GM12878 (cell line): ENCODE data around the gene RIPK3. TPM values are rescaled to one million over a fixed set of nuclear protein-coding genes. Genes with fewer than 3 reads are reported as not detected.
A peak's percentile ranks its signal among the peaks of the same experiment; 100 is the strongest.

Experiments used
- ATAC-seq: fragments of 200-7000 bp; cut with Tn5 transposase; 3 replicates; pipeline ENCODE4 v1.9.1; 2020; ENCODE audit warnings: mild to moderate bottlenecking, moderate library complexity
- BruUV-seq: library from RNA; stranded (reverse); fragments of 400-500 nt; replicated peaks from 2 replicates; lab custom pipeline; 2021; lab: Mats Ljungman, UMichigan
- CTCF ChIA-PET: fragments of 300-600 bp; sonication (Branson Sonifier 250); formaldehyde crosslinking; extraction: SDS; loops from one replicate; lab custom pipeline; 2021; ENCODE audit warnings: inconsistent platforms; lab: Yijun Ruan, JAX
- POLR2A ChIA-PET: fragments of 350-600 bp; formaldehyde crosslinking; extraction: SDS; loops from one replicate; lab custom pipeline; 2021; ENCODE audit warnings: inconsistent platforms; lab: Charles Lee
- RAD21 ChIA-PET: fragments of 300-600 bp; sonication (Branson Sonifier 250); formaldehyde crosslinking; loops from one replicate; lab custom pipeline; 2023; ENCODE audit warnings: antibody characterized with exemption; ENCODE audit not compliant: unreplicated experiment; lab: Charles Lee
- SMC1A ChIA-PET: fragments of 300-600 bp; sonication (Branson Sonifier 250); formaldehyde crosslinking; loops from one replicate; lab custom pipeline; 2023; ENCODE audit not compliant: unreplicated experiment, uncharacterized antibody; lab: Charles Lee
- DNase-seq: peaks from one replicate; pipeline ENCODE4 v3.0.0-alpha.2; 2011; ENCODE audit warnings: low read depth, low spot score
- FAIRE-seq: peaks from 3 replicates; lab custom pipeline; 2011; peaks lifted over from hg19 to GRCh38; lab: Jason Lieb, UNC
- H2AFZ ChIP-seq: 2 replicates; pipeline ENCODE4 v1.6.0; 2011; ENCODE audit warnings: low read depth, low read length, control low read depth; ENCODE audit not compliant: control insufficient read depth
- H3K27ac ChIP-seq: 2 replicates; pipeline ENCODE4 v1.5.1; 2011; ENCODE audit warnings: control low read depth; ENCODE audit not compliant: control insufficient read depth, insufficient read depth
- H3K27me3 ChIP-seq, 2 experiments: replicated peaks in 1 of 2; 2 replicates each; pipeline versions ENCODE4 v1.6.0 to v1.6.1; 2011; ENCODE audit warnings: low read length in 1 of 2; ENCODE audit not compliant: control insufficient read depth in 2 of 2, insufficient read depth in 2 of 2
- H3K36me3 ChIP-seq, 2 experiments: 2 replicates each; pipeline ENCODE4 v1.5.1; 2011; ENCODE audit warnings: low read length in 1 of 2; ENCODE audit not compliant: control insufficient read depth in 2 of 2, insufficient read depth in 2 of 2
- H3K4me1 ChIP-seq: 2 replicates; pipeline ENCODE4 v1.6.1; 2011; ENCODE audit warnings: mild to moderate bottlenecking, low read length, moderate library complexity, mixed read lengths; ENCODE audit not compliant: control insufficient read depth, insufficient read depth
- H3K4me2 ChIP-seq: 2 replicates; pipeline ENCODE4 v1.6.0; 2011; ENCODE audit warnings: control low read depth; ENCODE audit not compliant: control insufficient read depth, insufficient read depth
- H3K4me3 ChIP-seq: fragments of 200-600 bp; sonication (generic); 2 replicates; pipeline ENCODE4 v1.5.1; 2016
- H3K79me2 ChIP-seq: 2 replicates; pipeline ENCODE4 v1.6.0; 2011; ENCODE audit warnings: low read length; ENCODE audit not compliant: control insufficient read depth, insufficient read depth
- H3K9ac ChIP-seq: 2 replicates; pipeline ENCODE4 v1.8.0; 2011; ENCODE audit warnings: low read length, control low read depth, mixed read lengths; ENCODE audit not compliant: control insufficient read depth, insufficient read depth
- H3K9me3 ChIP-seq: replicated peaks from 3 replicates; pipeline ENCODE4 v1.5.1; 2011; ENCODE audit warnings: mild to moderate bottlenecking, low read length; ENCODE audit not compliant: control insufficient read depth, insufficient read depth
- H4K20me1 ChIP-seq: 2 replicates; pipeline ENCODE4 v1.6.0; 2011; ENCODE audit not compliant: control insufficient read depth, insufficient read depth
- CBX5 ChIP-seq: sonication (generic); IDR thresholded peaks from 2 replicates; pipeline ENCODE4 v1.6.1; 2016; ENCODE audit warnings: low read depth, moderate library complexity, mild to moderate bottlenecking, inconsistent platforms
- IKZF2 ChIP-seq, 2 experiments: fragments of 450-650 bp; IDR thresholded peaks; 2 replicates each; pipeline ENCODE4 v1.6.1; 2017; ENCODE audit warnings: mild to moderate bottlenecking in 2 of 2, moderate library complexity in 2 of 2
- WGBS: methylation state at CpG from one replicate; pipeline ENCODE4 v1.1.6; 2016; ENCODE audit warnings: low lambda C conversion rate; ENCODE audit not compliant: insufficient replicate concordance, insufficient coverage; ENCODE audit errors: missing lambda C conversion rate; 5-methylcytosine and 5-hydroxymethylcytosine counted together
- in situ Hi-C: fragments of 300-500 bp; cut with MboI; formaldehyde crosslinking; loops from 9 replicates; pipeline ENCODE4 v1.14.3; 2018; ENCODE audit warnings: mixed read lengths
- intact Hi-C: fragments of 100-400 bp; cut with micrococcal nuclease; formaldehyde crosslinking; loops from one replicate; pipeline ENCODE4 v1.14.2; 2022; ENCODE audit not compliant: unreplicated experiment
- polyA plus RNA-seq, 11 experiments: library from polyadenylated mRNA; depleted of rRNA in 4 of 11; unstranded in 6 of 11; stranded (reverse) in 5 of 11; fragments of >200 nt; fragmentation: Nextera tagmentation in 4 of 11; fragmentation: Illumina TruSeq in 1 of 11; extraction: Ambion mirVana in 4 of 11; extraction: Trizol in 1 of 11; gene quantifications; 1 replicate in 1 of 11; 2 replicates in 10 of 11; pipeline versions ENCODE4 v1.2.1 to v1.2.3, GENCODE V29; 2011 to 2016; ENCODE audit warnings: inconsistent platforms in 2 of 11, missing spikeins in 2 of 11, low read depth in 1 of 11
- total RNA-seq, 4 experiments: library from RNA; depleted of rRNA in 3 of 4; stranded (reverse); fragments of >200 nt in 3 of 4; fragmentation: Illumina TruSeq in 1 of 4; extraction: Trizol in 1 of 4; gene quantifications; 2 replicates each; pipeline versions ENCODE4 v1.2.1 to v1.2.3, GENCODE V29; 2013 to 2021
- TF ChIP-seq, protein P1 (sequence below): fragments of 450-650 bp; IDR thresholded peaks from 2 replicates; pipeline ENCODE4 v1.6.1; 2017; ENCODE audit warnings: low read depth, mild to moderate bottlenecking, moderate library complexity

RIPK3 gene
- total and polyA plus RNA-seq, 10 of the 15 experiments (the other 5 are each of a cell fraction or from before 2014, with no cell fraction given): 2.0 to 13.6 (median 8.1) TPM

DNA sequence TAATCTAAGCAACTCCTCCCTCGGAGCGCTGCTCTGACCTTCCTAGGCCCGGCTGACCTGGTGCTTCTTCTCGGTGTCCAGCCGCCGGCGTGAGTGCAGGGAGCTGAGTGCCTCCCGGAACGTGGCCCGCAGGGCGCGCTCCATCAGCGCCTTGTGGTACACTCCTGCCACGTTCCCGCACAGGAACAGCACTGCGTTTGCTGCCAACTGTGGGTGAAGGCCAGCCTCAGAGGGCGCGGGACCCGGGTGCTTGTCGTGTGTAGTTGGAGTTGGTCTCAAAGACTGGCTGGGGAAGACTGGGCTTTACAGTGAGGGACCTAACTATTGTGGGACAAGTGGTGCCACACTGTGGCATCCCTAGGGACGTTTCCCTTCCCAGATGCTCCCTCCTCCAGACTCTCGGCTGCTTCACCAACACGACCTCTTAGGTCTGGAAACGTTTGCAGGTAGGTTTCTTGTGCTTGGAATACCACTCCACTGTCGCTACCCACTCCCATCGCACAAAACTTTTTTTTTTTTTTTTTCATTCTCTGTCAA lies 8.0 kb downstream of the RIPK3 start:
- Histone ChIP-seq H3K9me3 (no peaks in the 10 kb centered on the region), H2AFZ (no peak overlapping the region), H3K27me3 (peaks cover 2 to 12% of the 10 kb centered on the region in 2 experiments; a peak in 3 of 4 replicates), H3K79me2 (no peaks in the 10 kb centered on the region), H3K4me3 (no peak overlapping the region), H3K36me3 (no peaks in the 10 kb centered on the region; a peak in 1 of 4 replicates), H3K9ac (no peak overlapping the region), H3K27ac (no peak overlapping the region), H3K4me1 (peaks cover 18% of the 10 kb centered on the region), H3K4me2 (no peak overlapping the region), H4K20me1 (no peaks in the 10 kb centered on the region)
- no TSS peak for BruUV-seq
- TF ChIP-seq CBX5 (no peak), IKZF2 (IDR thresholded peaks at IDR 0.05) (peak; percentile 39 to 42; a peak in 1 of 4 replicates)
- TF ChIP-seq, protein P1, sequence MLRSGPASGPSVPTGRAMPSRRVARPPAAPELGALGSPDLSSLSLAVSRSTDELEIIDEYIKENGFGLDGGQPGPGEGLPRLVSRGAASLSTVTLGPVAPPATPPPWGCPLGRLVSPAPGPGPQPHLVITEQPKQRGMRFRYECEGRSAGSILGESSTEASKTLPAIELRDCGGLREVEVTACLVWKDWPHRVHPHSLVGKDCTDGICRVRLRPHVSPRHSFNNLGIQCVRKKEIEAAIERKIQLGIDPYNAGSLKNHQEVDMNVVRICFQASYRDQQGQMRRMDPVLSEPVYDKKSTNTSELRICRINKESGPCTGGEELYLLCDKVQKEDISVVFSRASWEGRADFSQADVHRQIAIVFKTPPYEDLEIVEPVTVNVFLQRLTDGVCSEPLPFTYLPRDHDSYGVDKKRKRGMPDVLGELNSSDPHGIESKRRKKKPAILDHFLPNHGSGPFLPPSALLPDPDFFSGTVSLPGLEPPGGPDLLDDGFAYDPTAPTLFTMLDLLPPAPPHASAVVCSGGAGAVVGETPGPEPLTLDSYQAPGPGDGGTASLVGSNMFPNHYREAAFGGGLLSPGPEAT: 0 out of 2 replicates have a peak, but pooled peaks have one; percentile 31
- in situ Hi-C loops: loop anchor here (5.0 kb wide), 1 partner anchor 101 kb away; no protein-coding TSS in a partner anchor
- no peak for ATAC-seq
- ChIA-PET CTCF (interaction anchor here (0.6 to 16.6 kb wide), 16 partner anchors 9 to 626 kb away, joined by 3 to 452 read pairs (median 20); partner anchors contain the start of genes CBLN3, CIDEB, KHNYN and LTB4R), RAD21 (interaction anchor here (0.6 to 5.0 kb wide), 12 partner anchors 13 to 741 kb away, joined by 3 to 141 read pairs (median 4); partner anchors contain the start of genes CBLN3, CIDEB, KHNYN and LTB4R2), POLR2A (interaction anchor here (0.7 to 4.0 kb wide), 6 partner anchors 18 to 441 kb away, joined by 3 to 42 read pairs (median 3); partner anchors contain the start of genes CBLN3 and KHNYN), SMC1A (interaction anchor here (0.5 to 4.9 kb wide), 9 partner anchors 21 to 1155 kb away, joined by 3 to 77 read pairs (median 5); partner anchors contain the start of genes CBLN3, CIDEB and KHNYN)
- DNase-seq: no peak
- no peak for FAIRE-seq
- WGBS: 52% methylated on average over 26 of the region's 26 CpGs
- intact Hi-C loops: loop anchor here (1.0 to 5.0 kb wide), 2 partner anchors 36 to 88 kb away; partner anchors contain the start of gene NFATC4
